Epithelial cell of umbilical artery (primary cell): ENCODE results near the gene AASS. TPM values are rescaled to one million over a fixed set of nuclear protein-coding genes. Genes with fewer than 3 reads are reported as not detected.

Source experiments
- total RNA-seq: library from RNA; depleted of rRNA; stranded (reverse); fragments of >200 nt; gene quantifications from 2 replicates; pipeline ENCODE4 v1.2.3, GENCODE V29; 2014

AASS gene
- 42.6 and 62.9 TPM in 2 replicates for total RNA-seq

DNA sequence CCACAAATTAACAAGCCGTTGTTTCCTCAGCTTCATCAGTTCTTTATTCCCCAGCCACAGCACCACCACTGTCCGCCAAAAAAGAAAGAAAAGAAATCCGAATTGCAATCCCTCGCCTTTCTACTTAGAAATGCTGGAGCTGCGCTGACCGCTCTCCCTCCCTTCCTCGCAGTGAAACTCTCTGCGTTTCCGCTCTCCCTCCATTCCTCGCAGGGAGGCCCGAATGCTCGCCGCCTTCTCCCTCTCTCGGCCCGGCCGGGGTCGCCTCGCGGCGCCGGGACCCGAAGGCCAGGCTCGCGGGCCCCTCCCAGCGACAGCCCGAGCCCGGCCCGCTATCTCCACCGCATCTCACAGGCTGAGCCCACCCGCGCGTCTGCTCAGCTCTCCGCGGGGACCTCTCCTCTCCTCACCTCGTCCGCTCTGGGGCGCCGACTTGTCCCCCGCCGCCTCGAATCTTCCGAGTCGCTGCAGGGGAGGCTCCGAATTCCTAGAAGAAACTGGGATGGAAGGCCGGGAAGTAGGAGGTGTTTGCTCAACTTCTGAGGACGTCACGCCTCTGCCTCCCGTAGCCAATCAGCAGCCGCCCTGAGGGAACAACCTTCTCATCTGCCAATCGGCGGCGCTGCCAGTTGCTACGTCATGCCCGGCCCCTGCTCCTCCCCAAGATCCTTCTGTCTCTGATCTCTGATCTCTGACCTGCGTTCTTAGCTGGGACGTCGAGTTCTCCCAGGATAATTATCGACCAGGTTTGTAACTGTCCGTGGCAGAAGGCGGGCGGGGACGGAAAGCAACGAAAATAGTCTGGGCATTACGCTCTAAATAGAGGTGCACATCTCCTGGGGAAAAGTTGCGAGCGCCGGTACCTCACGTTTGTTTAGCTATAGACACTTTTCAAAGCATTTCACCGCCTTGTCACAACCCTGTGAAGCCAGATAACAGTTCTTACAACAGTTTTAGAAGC is at the start of gene AASS:
Gene AASS (minus strand): TSS at position 499 of the 961 bp plus-strand sequence. CDS start 10,523 bp downstream, outside the sequence.

Other genes starting within 250 kb of the AASS start
- not detected in 2 replicates for gene FEZF1, start 160.5 kb upstream of the AASS start, total RNA-seq